ENCODE results near the gene DAPK2. TPM values are rescaled to one million over a fixed set of nuclear protein-coding genes. Genes with fewer than 3 reads are reported as not detected.

The DAPK2 gene
- total and polyA plus RNA-seq, 8 donors: 18.3 to 59.3 (median 24.2) TPM

DNA sequence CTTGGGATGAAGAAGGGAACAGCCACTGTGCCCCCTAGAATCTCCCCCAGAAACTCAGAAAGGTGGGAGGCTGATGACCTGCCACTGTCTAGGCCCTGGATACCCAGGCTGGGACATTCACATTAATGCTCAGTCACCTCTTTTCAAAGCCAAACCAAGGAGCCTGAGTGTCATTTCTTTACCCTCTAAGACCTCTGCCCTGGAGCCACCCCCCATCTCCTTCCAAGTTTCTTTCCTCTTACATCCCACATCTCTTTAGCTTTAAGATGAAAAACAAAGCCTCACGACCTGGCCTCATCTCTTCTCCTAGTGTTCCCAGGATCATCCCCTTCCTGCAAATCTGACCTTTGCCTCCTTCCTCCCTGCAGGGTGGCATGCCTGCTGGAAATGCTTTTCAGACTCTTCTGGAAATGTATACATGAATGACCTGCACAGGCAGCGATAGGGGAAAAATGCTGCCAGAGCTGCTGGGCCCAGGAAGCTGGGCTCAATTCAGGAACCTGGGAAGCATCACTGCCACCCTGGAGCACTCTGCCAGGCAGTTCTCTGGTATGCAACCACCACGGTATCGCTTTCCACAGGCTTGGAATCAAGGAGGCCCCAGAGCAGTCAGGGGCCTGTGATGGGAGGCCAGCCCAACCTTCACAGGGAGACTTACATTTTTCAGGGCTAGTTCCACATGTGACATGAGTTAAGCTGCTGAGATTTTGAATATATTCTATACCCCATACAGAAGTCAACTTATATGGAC is 67.6 kb downstream of the DAPK2 start:
- no peaks in the 10 kb centered on the region for H3K36me3 ChIP-seq
- no peaks in the 10 kb centered on the region for H3K9me3 ChIP-seq
- ATAC-seq (no peak), DNase-seq (no peak)
- H3K4me3 ChIP-seq: no peak overlapping the region
- H3K4me1 ChIP-seq: peaks cover 0 to 16% of the 10 kb centered on the region in 2 donors
- TF ChIP-seq CTCF (IDR thresholded peaks at IDR 0.05): no peak
- H3K27me3 ChIP-seq: no peaks in the 10 kb centered on the region
- H3K27ac ChIP-seq: no peak overlapping the region
- intact Hi-C loops (cut with DNase I): no loop called here

DNA sequence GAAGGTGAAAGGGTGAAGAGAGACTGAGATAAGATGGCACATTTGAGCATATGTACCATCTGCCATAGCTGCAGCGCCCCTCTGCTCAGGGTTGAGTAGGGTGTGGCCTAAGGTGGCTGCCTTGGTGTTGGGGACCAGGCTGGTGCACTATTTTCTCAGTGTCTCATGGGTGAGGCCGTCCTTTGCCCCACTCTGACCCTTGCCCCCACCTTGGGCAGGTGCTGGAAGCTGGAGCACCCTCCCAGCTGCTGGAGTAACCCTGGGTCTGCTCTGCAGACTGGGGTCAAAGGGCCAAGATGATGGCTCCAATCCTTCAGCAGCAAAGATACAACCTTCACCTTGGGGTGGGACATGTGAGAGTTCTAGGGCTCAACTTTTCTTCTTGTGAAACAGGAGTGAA is 69.2 kb downstream of the DAPK2 start:
- ATAC-seq (no peak), DNase-seq (no peak)
- Histone ChIP-seq H3K27ac (no peak overlapping the region), H3K4me3 (no peak overlapping the region), H3K27me3 (no peaks in the 10 kb centered on the region), H3K9me3 (no peaks in the 10 kb centered on the region), H3K36me3 (no peaks in the 10 kb centered on the region), H3K4me1 (peaks cover 0 to under 1% of the 10 kb centered on the region in 2 donors)
- intact Hi-C loops (cut with DNase I): no loop called here
- no peak for TF ChIP-seq CTCF (IDR thresholded peaks at IDR 0.05)

DNA sequence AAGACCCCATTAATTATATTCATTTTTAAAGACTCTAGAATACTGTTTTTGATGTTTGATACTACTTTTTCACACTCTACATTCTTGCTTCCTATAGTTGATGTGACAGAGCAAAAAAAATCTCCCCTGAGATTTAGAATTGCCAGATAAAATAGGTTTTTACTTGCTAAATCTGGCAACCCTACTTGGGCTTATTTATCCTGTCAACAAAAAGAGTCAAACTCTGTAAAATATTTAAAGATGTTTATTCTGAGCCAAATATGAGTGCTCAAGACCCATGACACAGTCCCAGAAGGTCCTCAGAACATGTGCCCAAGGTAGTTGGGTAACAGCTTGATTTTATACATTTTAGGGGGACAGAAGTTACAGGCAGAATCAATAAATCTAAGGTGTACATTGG is 72.3 kb downstream of the DAPK2 start:
- H3K4me3 ChIP-seq: no peak overlapping the region
- H3K9me3 ChIP-seq: no peaks in the 10 kb centered on the region
- intact Hi-C loops (cut with DNase I): no loop called here
- no peaks in the 10 kb centered on the region for H3K36me3 ChIP-seq
- H3K4me1 ChIP-seq: peaks cover 12 to 24% of the 10 kb centered on the region in 2 donors
- no peaks in the 10 kb centered on the region for H3K27me3 ChIP-seq
- ATAC-seq: no peak
- no peak overlapping the region for H3K27ac ChIP-seq
- no peak for DNase-seq
- TF ChIP-seq CTCF (IDR thresholded peaks at IDR 0.05): no peak

GRCh38 chr15:63973212-63974009 is 72.9 kb downstream of the DAPK2 start:
- Histone ChIP-seq H3K4me1 (peaks cover 14 to 24% of the 10 kb centered on the region in 2 donors), H3K36me3 (no peaks in the 10 kb centered on the region), H3K9me3 (no peaks in the 10 kb centered on the region), H3K27ac (no peak overlapping the region), H3K4me3 (no peak overlapping the region), H3K27me3 (no peaks in the 10 kb centered on the region)
- intact Hi-C loops (cut with DNase I): no loop called here
- no peak for TF ChIP-seq CTCF (IDR thresholded peaks at IDR 0.05)
- no peak for ATAC-seq
- DNase-seq: no peak

- peaks cover 14 to 24% of the 10 kb centered on the region in 2 donors for H3K4me1 ChIP-seq
- ATAC-seq: no peak
- intact Hi-C loops (cut with DNase I): no loop called here
- H3K36me3 ChIP-seq: no peaks in the 10 kb centered on the region
- H3K9me3 ChIP-seq: no peaks in the 10 kb centered on the region
- no peak for TF ChIP-seq CTCF (IDR thresholded peaks at IDR 0.05)
- DNase-seq: no peak
- no peak overlapping the region for H3K4me3 ChIP-seq
- H3K27ac ChIP-seq: no peak overlapping the region
- H3K27me3 ChIP-seq: no peaks in the 10 kb centered on the region
Measured at GRCh38 chr15:63972801-63973200, 73.5 kb downstream of the DAPK2 start.
